ENCODE measurements around the gene AP4M1. TPM values are rescaled to one million over a fixed set of nuclear protein-coding genes. Genes with fewer than 3 reads are reported as not detected.

The AP4M1 gene, protein sequence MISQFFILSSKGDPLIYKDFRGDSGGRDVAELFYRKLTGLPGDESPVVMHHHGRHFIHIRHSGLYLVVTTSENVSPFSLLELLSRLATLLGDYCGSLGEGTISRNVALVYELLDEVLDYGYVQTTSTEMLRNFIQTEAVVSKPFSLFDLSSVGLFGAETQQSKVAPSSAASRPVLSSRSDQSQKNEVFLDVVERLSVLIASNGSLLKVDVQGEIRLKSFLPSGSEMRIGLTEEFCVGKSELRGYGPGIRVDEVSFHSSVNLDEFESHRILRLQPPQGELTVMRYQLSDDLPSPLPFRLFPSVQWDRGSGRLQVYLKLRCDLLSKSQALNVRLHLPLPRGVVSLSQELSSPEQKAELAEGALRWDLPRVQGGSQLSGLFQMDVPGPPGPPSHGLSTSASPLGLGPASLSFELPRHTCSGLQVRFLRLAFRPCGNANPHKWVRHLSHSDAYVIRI
- 6.0 TPM for total RNA-seq (ENCODE audit: insufficient read depth, low replicate concordance)

DNA sequence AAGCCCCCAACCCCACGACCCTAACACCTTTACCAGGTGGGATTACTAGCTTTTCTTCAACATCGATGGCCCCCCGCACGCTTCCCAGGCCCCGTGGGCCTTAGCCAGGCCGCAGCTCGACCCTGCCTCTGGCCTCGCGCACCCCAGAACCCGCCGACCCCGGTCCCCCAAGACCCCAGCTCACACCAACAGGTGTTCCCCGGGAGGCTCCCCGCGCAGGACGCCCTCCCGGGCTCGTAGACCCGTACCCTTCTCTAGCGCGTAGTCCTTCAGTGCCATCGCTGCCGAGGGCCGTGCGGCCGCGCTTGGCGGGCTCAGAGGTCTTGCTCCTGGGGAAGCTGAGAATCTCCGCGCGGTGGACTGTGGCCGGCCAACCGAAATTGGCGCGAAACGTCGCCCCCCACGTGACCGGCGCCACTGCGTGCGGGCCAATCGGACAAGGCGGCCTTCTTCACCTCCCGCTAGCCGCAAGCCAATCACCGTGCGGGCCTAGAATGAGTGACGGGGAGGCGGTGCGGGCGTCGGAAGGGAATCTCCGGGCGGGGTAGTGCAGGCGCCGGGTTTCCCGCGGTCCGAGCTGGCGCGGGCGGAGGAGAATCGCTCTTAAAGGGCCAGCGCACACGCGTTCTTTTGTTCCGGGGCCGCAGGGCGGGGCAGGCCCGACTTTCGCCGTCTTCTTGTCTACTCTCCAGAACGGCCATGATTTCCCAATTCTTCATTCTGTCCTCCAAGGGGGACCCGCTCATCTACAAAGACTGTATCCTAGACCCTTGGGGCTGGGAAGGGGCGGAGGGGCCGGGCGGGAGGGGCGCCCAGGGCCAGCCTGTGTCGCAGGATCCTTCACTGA is at the start of gene AP4M1, which contains the start of gene MCM7:
AP4M1 (plus strand) TSS at position 628 of the 847 bp plus-strand sequence; CDS start at position 700, 72 bp downstream.
MCM7 (minus strand) TSS at position 382 of the 847 bp plus-strand sequence; CDS start at position 279, 103 bp downstream.
- peak; percentile 100 for DNase-seq (ENCODE audit: low spot score)

DNA sequence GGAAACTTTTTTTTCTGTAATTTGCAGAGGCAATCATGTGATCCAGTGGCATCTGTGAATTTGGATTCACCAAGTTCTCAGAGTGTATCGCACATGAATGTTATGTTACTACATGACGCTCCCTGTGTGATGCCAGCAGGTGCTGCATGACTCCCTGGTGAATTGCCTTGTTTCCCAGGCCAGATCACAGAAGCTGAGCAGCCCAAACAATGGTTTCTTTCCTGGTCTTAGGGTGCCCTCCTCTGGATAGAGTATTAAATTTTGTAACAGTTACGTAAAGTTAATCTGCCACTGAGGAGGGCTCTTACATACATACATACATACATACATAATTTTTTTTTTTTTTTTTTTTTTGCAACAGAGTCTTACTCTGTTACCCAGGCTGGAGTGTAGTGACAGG is 48.2 kb upstream of the AP4M1 start:
- peak; percentile 71 for DNase-seq (ENCODE audit: low spot score)

DNA sequence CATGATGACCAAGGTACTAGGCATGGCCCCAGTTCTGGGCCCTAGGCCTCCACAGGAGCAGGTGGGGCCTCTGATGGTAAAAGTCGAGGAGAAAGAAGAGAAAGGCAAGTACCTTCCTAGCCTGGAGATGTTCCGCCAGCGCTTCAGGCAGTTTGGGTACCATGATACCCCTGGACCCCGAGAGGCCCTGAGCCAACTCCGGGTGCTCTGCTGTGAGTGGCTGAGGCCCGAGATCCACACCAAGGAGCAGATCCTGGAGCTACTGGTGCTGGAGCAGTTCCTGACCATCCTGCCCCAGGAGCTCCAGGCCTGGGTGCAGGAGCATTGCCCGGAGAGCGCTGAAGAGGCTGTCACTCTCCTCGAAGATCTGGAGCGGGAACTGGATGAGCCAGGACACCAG is 44.4 kb upstream of the AP4M1 start:
- DNase-seq (ENCODE audit: low spot score): no peak

DNA sequence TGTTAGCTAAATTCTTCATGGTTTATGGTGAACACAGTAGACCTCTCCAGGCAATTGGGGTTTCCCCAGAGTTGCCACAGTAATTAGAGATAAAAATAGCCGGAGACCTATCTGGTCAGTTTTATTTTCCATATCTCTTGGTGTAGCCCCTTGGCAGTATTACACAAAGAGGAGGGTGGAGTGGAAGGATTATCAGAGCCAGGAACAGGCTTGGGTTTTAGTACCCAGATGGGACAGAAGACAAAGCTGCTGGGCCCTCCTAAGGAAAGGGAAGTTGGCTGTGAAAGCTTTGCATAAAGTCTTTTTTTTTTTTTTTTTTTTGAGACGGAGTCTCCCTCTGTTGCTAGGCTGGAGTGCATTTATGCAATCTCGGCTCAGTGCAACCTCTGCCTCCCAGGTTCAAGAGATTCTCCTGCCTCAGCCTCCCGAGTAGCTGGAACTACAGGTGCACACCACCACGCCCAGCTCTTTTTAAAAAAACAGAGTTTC is 42.1 kb upstream of the AP4M1 start:
- no peak for DNase-seq (ENCODE audit: low spot score)

DNA sequence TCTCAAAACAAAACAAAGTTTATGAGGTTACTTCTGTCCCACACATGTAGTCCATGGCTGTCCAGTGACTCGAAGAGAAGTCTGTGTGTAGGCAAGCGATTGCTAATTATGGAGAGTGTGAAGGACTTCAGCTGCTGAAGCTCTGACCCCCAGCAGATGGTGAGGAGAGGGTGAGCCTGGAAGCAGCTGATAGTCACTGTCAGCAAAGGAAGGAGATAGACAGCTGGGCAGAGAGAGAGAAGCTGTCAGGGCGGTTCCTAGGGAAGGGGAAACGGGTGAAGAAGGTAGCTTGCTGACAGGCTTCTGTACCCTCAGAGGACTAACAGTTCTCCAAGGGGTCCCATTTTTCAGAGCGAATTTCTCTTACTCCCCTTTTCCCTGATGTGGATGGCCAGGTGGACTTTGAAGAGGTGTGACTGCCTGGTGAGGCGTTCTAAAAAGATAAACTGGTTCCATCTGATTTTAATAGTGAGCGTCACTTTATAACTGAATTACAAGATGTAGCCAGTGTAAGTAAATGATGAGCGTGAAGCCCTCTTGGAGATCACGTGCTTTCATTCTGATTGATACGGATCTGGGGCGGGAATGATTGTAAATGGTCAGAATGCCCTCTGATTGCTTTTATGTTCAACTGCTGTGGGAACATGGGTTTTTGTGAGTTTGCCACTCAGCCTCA is 39.8 kb upstream of the AP4M1 start:
- DNase-seq (ENCODE audit: low spot score): no peak

DNA sequence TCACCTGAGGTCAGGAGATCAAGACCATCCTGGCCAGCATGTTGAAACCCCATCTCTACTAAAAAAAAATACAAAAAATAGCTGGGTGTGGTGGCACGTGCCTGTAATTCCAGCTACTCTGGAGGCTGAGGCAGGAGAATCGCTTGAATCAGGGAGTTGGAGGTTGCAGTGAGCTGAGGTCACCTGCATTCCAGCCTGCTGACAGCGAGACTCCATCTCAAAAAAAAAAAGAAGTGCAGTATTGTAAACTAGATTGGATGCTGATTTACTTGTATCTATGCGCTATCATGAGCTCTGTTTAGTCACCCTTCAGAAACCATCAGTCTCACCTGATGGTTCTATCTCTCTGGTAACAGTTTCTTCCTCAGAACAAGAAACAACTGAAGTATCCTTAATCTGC is 38.1 kb upstream of the AP4M1 start:
- no peak for DNase-seq (ENCODE audit: low spot score)

DNA sequence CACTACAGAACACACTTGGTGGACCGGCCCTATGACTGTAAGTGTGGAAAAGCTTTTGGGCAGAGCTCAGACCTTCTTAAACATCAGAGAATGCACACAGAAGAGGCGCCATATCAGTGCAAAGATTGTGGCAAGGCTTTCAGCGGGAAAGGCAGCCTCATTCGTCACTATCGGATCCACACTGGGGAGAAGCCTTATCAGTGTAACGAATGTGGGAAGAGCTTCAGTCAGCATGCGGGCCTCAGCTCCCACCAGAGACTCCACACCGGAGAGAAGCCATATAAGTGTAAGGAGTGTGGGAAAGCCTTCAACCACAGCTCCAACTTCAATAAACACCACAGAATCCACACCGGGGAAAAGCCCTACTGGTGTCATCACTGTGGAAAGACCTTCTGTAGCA is 37.3 kb upstream of the AP4M1 start:
- no peak for DNase-seq (ENCODE audit: low spot score)

DNA sequence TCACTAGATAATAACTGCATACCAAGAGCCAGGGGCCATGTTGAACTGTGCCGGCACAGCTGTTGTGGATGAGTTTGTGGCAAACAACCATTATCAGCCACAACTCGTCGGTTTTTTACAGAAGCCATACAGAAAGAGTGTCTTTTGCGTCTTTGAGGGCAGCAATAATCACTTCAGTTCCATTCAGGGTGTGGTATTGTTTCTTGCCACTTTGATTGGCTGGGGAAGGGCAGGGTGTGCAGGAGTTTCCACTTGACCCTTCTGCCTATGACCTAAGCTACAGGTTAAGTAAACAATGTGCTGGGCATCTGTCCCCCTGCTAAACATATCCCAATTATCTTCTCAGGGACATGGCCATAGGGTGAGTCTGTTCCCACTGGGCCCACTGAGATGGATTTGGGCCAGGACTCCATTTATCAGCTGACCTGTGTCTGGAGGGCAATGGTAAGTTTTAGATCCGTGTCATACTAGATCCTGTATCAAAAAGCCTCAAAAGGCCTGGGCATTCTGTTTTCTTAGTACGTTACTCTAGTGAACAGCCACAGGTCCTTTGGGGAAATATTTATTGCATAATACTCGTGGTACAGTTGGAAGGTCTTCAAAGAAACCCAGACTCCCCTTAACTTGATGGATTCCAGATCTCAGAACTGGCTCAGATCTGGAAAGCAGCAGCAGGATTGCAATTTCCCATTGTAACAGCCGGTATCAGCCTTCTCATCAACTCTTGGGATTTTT is 35.8 kb upstream of the AP4M1 start:
- peak; percentile 95 for DNase-seq (ENCODE audit: low spot score)

DNA sequence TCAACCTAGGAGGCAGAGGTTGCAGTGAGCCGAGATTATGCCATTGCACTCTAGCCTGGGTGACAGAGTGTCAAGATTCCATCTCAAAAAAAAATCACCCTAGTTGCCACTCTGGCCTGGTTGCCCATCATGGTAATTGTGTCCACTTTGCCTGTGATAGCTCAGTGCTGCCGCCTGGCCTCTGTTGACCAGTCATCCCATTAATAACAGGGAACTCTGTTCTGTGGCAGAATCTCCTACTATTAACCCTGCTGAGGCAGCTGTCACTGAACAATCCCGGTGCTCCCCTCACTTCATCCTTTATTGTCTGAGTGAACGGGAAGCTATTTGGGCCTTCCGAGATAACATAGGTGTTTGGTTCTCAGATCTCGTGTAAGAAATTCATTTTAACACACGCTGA is 34.5 kb upstream of the AP4M1 start:
- no peak for DNase-seq (ENCODE audit: low spot score)

DNA sequence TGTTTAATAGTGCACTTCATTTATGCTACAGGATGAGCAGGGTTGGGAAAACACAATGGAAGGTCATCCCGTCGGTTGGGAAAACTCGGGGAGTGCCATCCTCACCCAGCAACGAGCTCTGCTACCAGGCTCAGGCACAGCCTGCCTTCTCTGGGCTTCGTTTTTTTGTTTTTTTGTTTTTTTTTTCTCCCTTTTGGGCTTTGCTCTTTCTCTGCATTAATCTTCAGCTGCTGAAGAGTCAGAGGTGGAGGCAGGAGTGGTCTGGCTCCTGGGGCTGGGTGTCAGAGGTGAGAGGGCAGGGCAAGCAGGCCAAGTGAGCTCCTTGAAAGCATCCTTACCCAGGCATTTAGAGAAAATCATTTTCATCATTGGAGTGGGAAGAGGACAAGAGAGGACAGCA is 31.5 kb upstream of the AP4M1 start:
- no peak for DNase-seq (ENCODE audit: low spot score)

DNA sequence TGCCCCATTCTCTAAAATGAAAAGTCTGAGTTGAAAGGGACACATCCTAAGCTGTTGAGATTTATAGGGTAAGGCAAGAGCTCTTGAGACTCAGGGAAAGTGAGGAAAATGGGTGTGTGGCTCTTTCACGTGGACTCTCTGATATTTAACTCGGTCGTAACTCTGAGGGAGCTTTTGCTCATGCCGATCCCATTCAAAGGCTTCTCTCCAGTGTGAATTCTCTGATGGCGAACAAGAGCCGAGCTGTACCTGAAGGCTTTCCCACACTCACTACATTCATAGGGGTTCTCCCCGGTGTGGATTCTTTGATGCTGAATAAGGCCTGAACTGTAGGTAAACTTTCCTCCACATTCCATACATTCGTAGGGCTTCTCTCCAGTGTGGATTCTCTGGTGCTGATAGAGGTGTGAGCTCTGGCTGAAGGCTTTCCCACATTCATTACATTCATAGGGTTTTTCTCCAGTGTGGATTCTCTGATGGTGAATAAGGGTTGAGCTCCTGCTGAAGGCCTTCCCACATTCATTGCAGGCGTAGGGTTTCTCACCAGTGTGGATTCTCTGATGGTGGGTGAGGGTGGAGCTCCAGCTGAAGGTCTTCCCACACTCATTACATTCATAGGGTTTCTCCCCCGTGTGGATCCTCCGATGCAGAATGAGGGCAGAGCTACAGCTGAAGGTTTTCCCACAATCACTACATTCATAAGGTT is 30.3 kb upstream of the AP4M1 start:
- DNase-seq (ENCODE audit: low spot score): no peak

DNA sequence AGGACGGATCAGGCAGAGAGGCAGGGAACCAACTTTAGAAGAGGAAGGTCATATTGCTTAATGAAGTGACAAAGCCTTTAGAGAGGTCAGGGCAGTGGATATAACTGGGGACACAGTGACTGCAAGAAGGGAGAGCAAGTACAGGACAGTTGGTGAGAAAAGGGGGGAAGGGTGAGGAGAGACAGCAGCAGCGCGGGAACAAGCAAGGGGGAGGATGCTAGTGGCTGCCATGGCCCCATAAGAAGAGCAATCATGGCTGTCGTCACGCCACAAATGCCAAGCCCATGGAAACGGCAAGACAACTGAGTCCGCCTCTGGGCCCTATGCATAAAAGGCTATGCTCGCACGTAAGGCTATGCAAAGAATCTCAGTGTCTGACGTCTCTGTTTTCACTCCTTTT is 29.0 kb upstream of the AP4M1 start:
- no peak for DNase-seq (ENCODE audit: low spot score)

DNA sequence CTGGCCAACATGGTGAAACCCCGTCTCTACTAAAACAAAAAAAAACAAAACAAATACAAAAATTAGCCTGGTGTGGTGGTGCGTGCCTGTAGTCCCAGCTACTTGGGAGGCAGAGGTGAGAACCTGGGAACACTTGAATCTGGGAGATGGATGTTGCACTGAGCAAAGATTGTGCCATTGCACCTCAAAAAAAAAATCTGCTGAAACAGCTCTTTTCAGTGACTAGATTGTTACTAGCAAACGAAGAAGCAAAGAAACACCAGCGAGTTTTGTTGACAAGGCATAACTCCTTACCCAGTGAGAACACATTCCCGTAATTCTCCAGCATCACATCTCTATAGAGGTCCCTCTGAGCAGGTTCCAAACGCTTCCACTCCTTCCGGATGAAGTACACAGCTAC is 26.6 kb upstream of the AP4M1 start:
- DNase-seq (ENCODE audit: low spot score): no peak

DNA sequence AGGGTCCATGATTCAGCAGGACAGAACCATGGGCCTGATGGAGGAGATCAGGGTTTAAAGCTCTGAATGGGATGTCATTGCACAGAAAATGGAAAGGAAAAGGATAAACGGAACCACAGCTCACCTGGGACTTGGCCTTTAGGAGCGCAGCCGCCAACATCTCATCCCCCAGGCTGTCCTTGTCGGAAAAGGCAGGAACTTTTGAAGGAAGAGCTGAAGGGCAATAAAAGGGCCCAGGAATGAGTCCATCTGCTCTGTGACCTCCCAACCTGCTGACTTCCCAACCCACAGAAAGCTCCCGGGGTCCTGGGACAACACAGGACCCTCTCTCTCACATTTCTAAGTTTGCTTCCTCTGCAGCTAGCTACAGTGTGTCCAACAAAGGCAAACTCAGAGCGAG is 26.0 kb upstream of the AP4M1 start:
- DNase-seq (ENCODE audit: low spot score): no peak

DNA sequence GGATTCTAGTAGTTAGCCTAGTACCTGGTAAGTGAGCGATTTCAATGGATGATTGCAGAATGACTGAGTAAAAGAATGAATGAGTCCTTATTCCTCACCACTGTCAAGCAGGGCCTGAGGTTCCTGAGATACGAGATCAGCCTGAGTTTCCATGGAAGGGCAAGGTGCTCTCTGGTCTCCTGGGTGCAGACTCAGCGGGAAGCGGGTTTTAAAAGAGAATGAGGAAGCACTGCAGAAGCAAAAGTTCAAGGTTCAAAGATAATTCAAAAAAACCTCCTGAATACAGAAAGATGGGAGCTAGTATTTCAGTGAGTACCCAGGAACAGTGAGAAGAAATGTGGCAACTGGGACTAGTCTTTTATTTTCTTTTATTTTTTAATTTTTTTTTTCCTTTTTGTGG is 24.2 kb upstream of the AP4M1 start:
- DNase-seq (ENCODE audit: low spot score): no peak

DNA sequence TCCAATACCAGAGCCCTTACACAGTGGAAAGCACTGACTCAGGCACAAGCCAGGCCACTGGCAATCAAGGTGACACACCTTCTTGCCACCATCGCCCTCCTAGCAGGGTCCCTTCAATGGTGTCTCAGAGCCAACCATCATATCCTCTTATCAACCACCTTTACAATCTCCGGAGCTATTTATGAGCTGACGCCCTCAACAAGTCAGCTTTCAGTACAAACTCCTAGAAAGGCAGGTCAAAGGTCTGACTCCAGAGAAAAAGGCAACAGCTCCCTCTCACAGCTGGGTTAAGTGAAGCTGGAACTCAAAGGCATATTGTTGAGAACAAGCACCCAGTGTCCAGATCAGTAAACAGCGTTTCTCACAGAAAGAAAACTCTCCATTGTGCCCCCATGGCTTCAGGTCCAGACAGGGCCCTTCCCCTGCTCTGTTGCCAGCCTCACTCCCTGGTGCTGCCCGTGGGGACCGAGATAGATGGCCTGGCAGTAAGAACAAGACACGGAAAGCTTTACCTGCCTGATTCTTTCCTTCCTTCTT is 22.4 kb upstream of the AP4M1 start:
- no peak for DNase-seq (ENCODE audit: low spot score)

DNA sequence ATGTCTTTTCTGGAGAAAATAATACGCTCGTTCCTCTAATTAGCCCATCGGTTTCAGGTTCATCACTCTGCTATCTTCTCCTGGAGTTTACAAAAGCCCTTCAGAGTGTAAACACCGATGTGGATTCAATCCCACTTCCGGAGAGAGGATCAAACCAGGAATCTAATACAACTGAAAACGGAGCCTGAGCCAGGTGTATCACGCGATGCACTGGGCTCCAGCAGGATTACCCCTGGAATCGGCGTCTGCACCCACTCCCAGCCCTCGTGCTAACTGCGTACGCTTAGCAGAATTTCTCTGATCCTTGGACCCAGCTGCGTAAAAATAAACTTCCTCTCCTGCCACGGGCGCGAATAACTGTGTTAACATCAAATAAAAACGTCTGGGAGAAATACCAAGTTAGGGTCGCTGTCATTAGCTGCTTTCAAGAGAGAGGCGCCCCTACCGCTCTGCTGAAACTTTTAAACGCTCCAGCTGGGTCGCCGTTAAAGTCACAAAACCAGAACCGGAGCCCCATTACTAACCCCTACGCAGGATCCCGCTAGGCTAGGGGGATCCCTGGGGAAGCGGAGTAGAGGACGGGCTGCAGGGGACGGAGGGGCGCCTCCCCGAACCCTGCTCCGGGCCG is 20.4 kb upstream of the AP4M1 start:
- no peak for DNase-seq (ENCODE audit: low spot score)

DNA sequence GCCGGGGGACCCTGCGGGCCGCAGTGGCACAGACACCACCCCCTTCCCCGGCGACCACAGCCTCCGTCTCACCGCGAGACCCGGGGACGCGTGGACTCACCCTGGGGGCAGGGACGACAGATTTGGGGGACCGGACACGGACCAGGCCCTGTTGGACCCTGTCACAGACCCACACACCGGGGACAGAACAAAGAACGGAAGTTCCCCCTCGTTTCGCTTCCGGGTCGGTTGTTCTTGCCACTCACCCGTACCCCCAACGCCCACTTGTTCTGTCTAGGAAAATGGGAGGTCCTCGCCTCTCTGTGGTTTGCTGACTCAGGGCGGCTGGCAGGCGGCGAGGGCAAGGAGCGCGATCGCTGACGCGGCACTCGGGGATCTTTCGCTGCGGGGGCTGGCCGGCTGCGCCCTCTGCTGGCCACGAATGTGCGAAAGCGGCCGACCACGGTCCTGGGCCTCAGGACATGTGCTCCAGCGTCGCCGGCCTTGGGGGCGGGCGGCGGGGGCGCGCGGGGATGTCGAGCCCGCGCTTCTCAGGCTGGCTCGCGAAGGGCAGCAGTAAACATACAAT is 19.8 kb upstream of the AP4M1 start, which contains the start of gene ZNF3:
ZNF3 (minus strand) TSS at position 189 of the 568 bp plus-strand sequence. CDS start 4,366 bp downstream, outside the sequence.
- peak; percentile 99 for DNase-seq (ENCODE audit: low spot score)

DNA sequence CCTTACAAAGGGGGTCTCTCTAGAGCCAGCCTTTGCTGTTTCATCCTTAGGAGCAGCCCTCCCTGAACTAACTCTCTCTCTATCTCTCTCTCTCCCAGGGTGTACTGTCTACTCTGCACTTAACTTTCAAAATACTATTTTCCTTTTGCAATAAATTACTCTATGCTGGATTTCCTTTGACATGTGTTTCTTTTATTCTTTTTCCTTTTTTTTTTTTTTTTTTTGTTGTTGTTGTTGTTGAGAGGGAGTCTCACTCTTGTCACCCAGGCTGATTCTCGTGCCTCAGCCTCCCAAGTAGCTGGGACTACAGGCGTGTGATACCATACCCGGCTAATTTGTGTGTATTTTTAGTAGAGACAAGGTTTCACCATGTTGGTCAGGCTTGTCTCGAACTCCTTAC is 18.5 kb upstream of the AP4M1 start:
- no peak for DNase-seq (ENCODE audit: low spot score)

Measured in umbilical cord (tissue), 2 donors.